Tibial artery (tissue), 4 donors: Measurements from ENCODE around the gene SHOC2.

Experiments
- DNase-seq, 2 donors: peaks; one replicate each; pipeline ENCODE4 v3.0.0-alpha.2; 2019
- H3K27ac ChIP-seq, 2 donors: fragments of 200-600 bp; sonication (generic) in 1 of 2; 1 replicate in 1 of 2; 2 replicates in 1 of 2; pipeline ENCODE4 v1.5.1; 2018 to 2019; ENCODE audit warnings: mild to moderate bottlenecking in 1 of 2
- H3K27me3 ChIP-seq, 2 donors: fragments of 200-600 bp; sonication (generic) in 1 of 2; one replicate each; pipeline versions ENCODE4 v1.5.1 to v1.6.0; 2016 to 2019
- H3K36me3 ChIP-seq, 3 donors: fragments of 200-600 bp; sonication (generic) in 2 of 3; one replicate each; pipeline ENCODE4 v1.5.1; 2016 to 2019; ENCODE audit warnings: mild to moderate bottlenecking in 2 of 3
- H3K4me1 ChIP-seq, 4 donors: fragments of 200-600 bp; sonication (generic) in 2 of 4; 1 replicate in 3 of 4; 2 replicates in 1 of 4; pipeline ENCODE4 v1.5.1; 2016 to 2019
- H3K4me3 ChIP-seq, 2 donors: fragments of 200-600 bp; sonication (generic) in 1 of 2; 1 replicate in 1 of 2; 2 replicates in 1 of 2; pipeline ENCODE4 v1.5.1; 2018 to 2019; ENCODE audit warnings: mild to moderate bottlenecking in 2 of 2
- H3K9me3 ChIP-seq, 3 donors: fragments of 200-600 bp; sonication (generic) in 1 of 3; one replicate each; pipeline ENCODE4 v1.5.1; 2016 to 2019
- CTCF ChIP-seq, 2 experiments: fragments of 200-600 bp in 1 of 2; fragments of 450-650 bp in 1 of 2; IDR thresholded peaks; one replicate each; pipeline ENCODE4 v1.5.1; 2017 to 2019; ENCODE audit warnings: antibody characterized with exemption in 2 of 2, mild to moderate bottlenecking in 1 of 2, moderate library complexity in 1 of 2
- intact Hi-C: fragments of 100-400 bp; cut with DNase I; formaldehyde crosslinking; loops from one replicate; pipeline ENCODE4 v1.15.0; 2023; ENCODE audit warnings: low total_unique reads

SHOC2 gene

GRCh38 chr10:110976577-110976976 lies 57.2 kb downstream of the SHOC2 start:
- no peak for DNase-seq
- no peaks in the 10 kb centered on the region for H3K36me3 ChIP-seq
- H3K27ac ChIP-seq: no peak overlapping the region
- TF ChIP-seq CTCF (IDR thresholded peaks at IDR 0.05): no peak
- intact Hi-C loops: no loop called here
- peaks cover 0 to 9% (median 0%) of the 10 kb centered on the region in 4 donors for H3K4me1 ChIP-seq
- no peaks in the 10 kb centered on the region for H3K9me3 ChIP-seq
- no peaks in the 10 kb centered on the region for H3K27me3 ChIP-seq
- no peak overlapping the region for H3K4me3 ChIP-seq

DNA sequence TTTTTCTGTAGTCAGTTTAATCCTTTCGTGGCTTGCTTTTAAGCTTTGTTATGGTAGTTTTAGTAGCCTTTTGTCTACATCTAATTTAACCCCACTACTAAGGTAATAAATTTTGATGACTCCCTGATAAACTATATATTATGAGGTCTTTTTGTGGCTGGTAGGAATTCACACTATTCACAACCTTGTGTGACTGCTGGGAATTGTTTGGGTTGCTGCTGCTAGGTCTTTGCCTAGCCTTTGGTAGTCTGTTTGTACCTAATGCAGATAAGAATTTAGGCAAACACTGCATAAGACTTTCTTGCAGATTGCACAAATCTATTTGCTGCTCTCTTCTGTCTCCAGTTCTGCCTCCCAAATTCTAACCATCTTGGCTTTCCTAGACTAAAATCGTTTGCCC lies 58.3 kb downstream of the SHOC2 start:
- no peak overlapping the region for H3K4me3 ChIP-seq
- H3K4me1 ChIP-seq: peaks cover 0 to 9% (median 0%) of the 10 kb centered on the region in 4 donors
- intact Hi-C loops: no loop called here
- H3K27me3 ChIP-seq: no peaks in the 10 kb centered on the region
- DNase-seq: no peak
- no peaks in the 10 kb centered on the region for H3K36me3 ChIP-seq
- H3K27ac ChIP-seq: no peak overlapping the region
- TF ChIP-seq CTCF (IDR thresholded peaks at IDR 0.05): no peak
- H3K9me3 ChIP-seq: no peaks in the 10 kb centered on the region

DNA sequence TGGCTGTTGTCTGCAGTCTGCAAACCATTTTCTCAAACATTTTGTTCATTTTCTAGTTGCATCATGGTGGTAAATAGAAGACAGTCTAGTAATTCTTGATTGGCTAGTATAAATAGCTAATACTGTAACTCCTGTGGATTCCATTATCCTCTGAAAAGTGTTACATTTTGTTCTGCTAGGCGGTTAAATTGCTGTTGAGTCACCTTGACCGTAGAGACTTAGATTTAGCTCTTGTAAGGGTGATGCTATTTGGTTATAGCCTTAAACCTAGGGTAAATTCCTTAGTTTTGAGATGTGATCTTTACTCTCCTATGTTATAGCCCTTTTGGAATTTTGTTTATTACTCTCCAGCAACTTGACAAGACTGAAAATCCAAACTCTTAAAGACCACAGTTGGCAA lies 58.8 kb downstream of the SHOC2 start:
- Histone ChIP-seq H3K27ac (no peak overlapping the region), H3K4me1 (peaks cover 0 to 9% (median 0%) of the 10 kb centered on the region in 4 donors), H3K9me3 (no peaks in the 10 kb centered on the region), H3K27me3 (no peaks in the 10 kb centered on the region), H3K36me3 (no peaks in the 10 kb centered on the region), H3K4me3 (no peak overlapping the region)
- TF ChIP-seq CTCF (IDR thresholded peaks at IDR 0.05): no peak
- DNase-seq: no peak
- intact Hi-C loops: no loop called here

- H3K27ac ChIP-seq: no peak overlapping the region
- H3K4me1 ChIP-seq: peaks cover 0 to 9% (median 0%) of the 10 kb centered on the region in 4 donors
- H3K4me3 ChIP-seq: no peak overlapping the region
- no peaks in the 10 kb centered on the region for H3K9me3 ChIP-seq
- no peak for DNase-seq
- H3K27me3 ChIP-seq: no peaks in the 10 kb centered on the region
- no peaks in the 10 kb centered on the region for H3K36me3 ChIP-seq
- TF ChIP-seq CTCF (IDR thresholded peaks at IDR 0.05): no peak
- intact Hi-C loops: no loop called here
These were observed 60.2 kb downstream of the SHOC2 start for GRCh38 chr10:110979611-110980010.

- H3K4me1 ChIP-seq: peaks cover 0 to 9% (median 0%) of the 10 kb centered on the region in 4 donors
- H3K4me3 ChIP-seq: no peak overlapping the region
- no peaks in the 10 kb centered on the region for H3K9me3 ChIP-seq
- TF ChIP-seq CTCF (IDR thresholded peaks at IDR 0.05): no peak
- H3K27me3 ChIP-seq: no peaks in the 10 kb centered on the region
- no peaks in the 10 kb centered on the region for H3K36me3 ChIP-seq
- DNase-seq: no peak
- no peak overlapping the region for H3K27ac ChIP-seq
- intact Hi-C loops: no loop called here
These were observed 61.4 kb downstream of the SHOC2 start for GRCh38 chr10:110980807-110981206.

GRCh38 chr10:110983466-110983865 lies 64.1 kb downstream of the SHOC2 start:
- no peak overlapping the region for H3K4me3 ChIP-seq
- no peaks in the 10 kb centered on the region for H3K27me3 ChIP-seq
- no peak for DNase-seq
- intact Hi-C loops: no loop called here
- H3K4me1 ChIP-seq: peaks cover 0 to 3% (median 0%) of the 10 kb centered on the region in 4 donors
- H3K36me3 ChIP-seq: no peaks in the 10 kb centered on the region
- no peak overlapping the region for H3K27ac ChIP-seq
- H3K9me3 ChIP-seq: no peaks in the 10 kb centered on the region
- no peak for TF ChIP-seq CTCF (IDR thresholded peaks at IDR 0.05)
